HepG2 (cell line): Measurements from ENCODE around the gene TUBAL3. TPM values are rescaled to one million over a fixed set of nuclear protein-coding genes. Genes with fewer than 3 reads are reported as not detected.

Experiments used
- CCDC6 ChIP-seq: sonication (generic); formaldehyde crosslinking; IDR thresholded peaks from 2 replicates; pipeline ENCODE4 v1.8.1; 2022; ENCODE audit warnings: mild to moderate bottlenecking, missing genetic modification reagents, moderate library complexity
- POLR2AphosphoS5 ChIP-seq: IDR thresholded peaks from 2 replicates; pipeline ENCODE4 v1.6.1; 2012; ENCODE audit warnings: low read depth, low read length
- SIX4 ChIP-seq: sonication (generic); formaldehyde crosslinking; IDR thresholded peaks from 2 replicates; pipeline ENCODE4 v1.4.0; 2020; ENCODE audit warnings: missing genetic modification reagents
- THAP7 ChIP-seq: sonication (generic); formaldehyde crosslinking; IDR thresholded peaks from 2 replicates; pipeline ENCODE4 v1.8.1; 2023; ENCODE audit warnings: mild to moderate bottlenecking, missing genetic modification reagents
- ZNF276 ChIP-seq: sonication (generic); formaldehyde crosslinking; IDR thresholded peaks from 2 replicates; pipeline ENCODE4 v1.4.0; 2020; ENCODE audit warnings: mild to moderate bottlenecking, low read depth, missing genetic modification reagents
- ZNF619 ChIP-seq: sonication (generic); formaldehyde crosslinking; IDR thresholded peaks from 2 replicates; pipeline ENCODE4 v1.4.0; 2020; ENCODE audit warnings: mild to moderate bottlenecking, missing genetic modification reagents
- ZNF772 ChIP-seq: sonication (generic); formaldehyde crosslinking; IDR thresholded peaks from 2 replicates; pipeline ENCODE4 v1.5.0; 2020; ENCODE audit warnings: mild to moderate bottlenecking, missing genetic modification reagents
- polyA plus RNA-seq, 8 experiments: library from polyadenylated mRNA; depleted of rRNA in 3 of 8; stranded (reverse) in 7 of 8; unstranded in 1 of 8; fragments of >200 nt; fragmentation: Illumina TruSeq in 4 of 8; extraction: Trizol in 4 of 8; gene quantifications; 2 replicates each; pipeline versions ENCODE4 v1.2.1 to v1.2.3, GENCODE V29; 2011 to 2016; ENCODE audit warnings: low read depth in 4 of 8, missing spikeins in 1 of 8, mixed read lengths in 1 of 8; ENCODE audit not compliant: insufficient read depth in 1 of 8
- total RNA-seq, 5 experiments: library from RNA; depleted of rRNA; stranded (reverse); fragments of >200 nt; fragmentation: Illumina TruSeq; extraction: Trizol; gene quantifications; 2 replicates each; pipeline ENCODE4 v1.2.3, GENCODE V29; 2016; ENCODE audit warnings: low read depth in 1 of 5
- TF ChIP-seq, protein P1 (sequence below): sonication (generic); formaldehyde crosslinking; IDR thresholded peaks from 2 replicates; pipeline ENCODE4 v1.4.0; 2020; ENCODE audit warnings: mild to moderate bottlenecking, missing genetic modification reagents, borderline replicate concordance
- TF ChIP-seq, protein P2 (sequence below): sonication (generic); formaldehyde crosslinking; IDR thresholded peaks from 2 replicates; pipeline ENCODE4 v1.5.0; 2020; ENCODE audit warnings: missing genetic modification reagents
- TF ChIP-seq, protein P3 (sequence below): sonication (generic); formaldehyde crosslinking; IDR thresholded peaks from 2 replicates; pipeline ENCODE4 v1.8.0; 2022; ENCODE audit warnings: missing genetic modification reagents, mild to moderate bottlenecking, moderate library complexity, borderline replicate concordance
- TF ChIP-seq, protein P4 (sequence below): sonication (generic); formaldehyde crosslinking; IDR thresholded peaks from 2 replicates; pipeline ENCODE4 v1.4.0; 2020; ENCODE audit warnings: missing genetic modification reagents

The TUBAL3 gene
- total and polyA plus RNA-seq, 2 of the 13 experiments (the other 11 are each of a cell fraction or from before 2014, with no cell fraction given): 0.07 to 0.26 TPM

- no peak for TF ChIP-seq POLR2AphosphoS5
- TF ChIP-seq ZNF619: no peak
- TF ChIP-seq SIX4 (CRISPR knock-in tag): no peak
- TF ChIP-seq CCDC6 (CRISPR knock-in tag): no peak
- no peak for TF ChIP-seq THAP7 (CRISPR knock-in tag)
- TF ChIP-seq, protein P1, sequence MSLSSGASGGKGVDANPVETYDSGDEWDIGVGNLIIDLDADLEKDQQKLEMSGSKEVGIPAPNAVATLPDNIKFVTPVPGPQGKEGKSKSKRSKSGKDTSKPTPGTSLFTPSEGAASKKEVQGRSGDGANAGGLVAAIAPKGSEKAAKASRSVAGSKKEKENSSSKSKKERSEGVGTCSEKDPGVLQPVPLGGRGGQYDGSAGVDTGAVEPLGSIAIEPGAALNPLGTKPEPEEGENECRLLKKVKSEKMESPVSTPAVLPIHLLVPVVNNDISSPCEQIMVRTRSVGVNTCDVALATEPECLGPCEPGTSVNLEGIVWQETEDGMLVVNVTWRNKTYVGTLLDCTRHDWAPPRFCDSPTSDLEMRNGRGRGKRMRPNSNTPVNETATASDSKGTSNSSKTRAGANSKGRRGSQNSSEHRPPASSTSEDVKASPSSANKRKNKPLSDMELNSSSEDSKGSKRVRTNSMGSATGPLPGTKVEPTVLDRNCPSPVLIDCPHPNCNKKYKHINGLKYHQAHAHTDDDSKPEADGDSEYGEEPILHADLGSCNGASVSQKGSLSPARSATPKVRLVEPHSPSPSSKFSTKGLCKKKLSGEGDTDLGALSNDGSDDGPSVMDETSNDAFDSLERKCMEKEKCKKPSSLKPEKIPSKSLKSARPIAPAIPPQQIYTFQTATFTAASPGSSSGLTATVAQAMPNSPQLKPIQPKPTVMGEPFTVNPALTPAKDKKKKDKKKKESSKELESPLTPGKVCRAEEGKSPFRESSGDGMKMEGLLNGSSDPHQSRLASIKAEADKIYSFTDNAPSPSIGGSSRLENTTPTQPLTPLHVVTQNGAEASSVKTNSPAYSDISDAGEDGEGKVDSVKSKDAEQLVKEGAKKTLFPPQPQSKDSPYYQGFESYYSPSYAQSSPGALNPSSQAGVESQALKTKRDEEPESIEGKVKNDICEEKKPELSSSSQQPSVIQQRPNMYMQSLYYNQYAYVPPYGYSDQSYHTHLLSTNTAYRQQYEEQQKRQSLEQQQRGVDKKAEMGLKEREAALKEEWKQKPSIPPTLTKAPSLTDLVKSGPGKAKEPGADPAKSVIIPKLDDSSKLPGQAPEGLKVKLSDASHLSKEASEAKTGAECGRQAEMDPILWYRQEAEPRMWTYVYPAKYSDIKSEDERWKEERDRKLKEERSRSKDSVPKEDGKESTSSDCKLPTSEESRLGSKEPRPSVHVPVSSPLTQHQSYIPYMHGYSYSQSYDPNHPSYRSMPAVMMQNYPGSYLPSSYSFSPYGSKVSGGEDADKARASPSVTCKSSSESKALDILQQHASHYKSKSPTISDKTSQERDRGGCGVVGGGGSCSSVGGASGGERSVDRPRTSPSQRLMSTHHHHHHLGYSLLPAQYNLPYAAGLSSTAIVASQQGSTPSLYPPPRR (CRISPR knock-in tag): no peak
- TF ChIP-seq, protein P2, sequence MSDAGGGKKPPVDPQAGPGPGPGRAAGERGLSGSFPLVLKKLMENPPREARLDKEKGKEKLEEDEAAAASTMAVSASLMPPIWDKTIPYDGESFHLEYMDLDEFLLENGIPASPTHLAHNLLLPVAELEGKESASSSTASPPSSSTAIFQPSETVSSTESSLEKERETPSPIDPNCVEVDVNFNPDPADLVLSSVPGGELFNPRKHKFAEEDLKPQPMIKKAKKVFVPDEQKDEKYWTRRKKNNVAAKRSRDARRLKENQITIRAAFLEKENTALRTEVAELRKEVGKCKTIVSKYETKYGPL: no peak
- TF ChIP-seq, protein P3, sequence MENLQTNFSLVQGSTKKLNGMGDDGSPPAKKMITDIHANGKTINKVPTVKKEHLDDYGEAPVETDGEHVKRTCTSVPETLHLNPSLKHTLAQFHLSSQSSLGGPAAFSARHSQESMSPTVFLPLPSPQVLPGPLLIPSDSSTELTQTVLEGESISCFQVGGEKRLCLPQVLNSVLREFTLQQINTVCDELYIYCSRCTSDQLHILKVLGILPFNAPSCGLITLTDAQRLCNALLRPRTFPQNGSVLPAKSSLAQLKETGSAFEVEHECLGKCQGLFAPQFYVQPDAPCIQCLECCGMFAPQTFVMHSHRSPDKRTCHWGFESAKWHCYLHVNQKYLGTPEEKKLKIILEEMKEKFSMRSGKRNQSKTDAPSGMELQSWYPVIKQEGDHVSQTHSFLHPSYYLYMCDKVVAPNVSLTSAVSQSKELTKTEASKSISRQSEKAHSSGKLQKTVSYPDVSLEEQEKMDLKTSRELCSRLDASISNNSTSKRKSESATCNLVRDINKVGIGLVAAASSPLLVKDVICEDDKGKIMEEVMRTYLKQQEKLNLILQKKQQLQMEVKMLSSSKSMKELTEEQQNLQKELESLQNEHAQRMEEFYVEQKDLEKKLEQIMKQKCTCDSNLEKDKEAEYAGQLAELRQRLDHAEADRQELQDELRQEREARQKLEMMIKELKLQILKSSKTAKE (CRISPR knock-in tag): peak; percentile 24; the same call in 1 of the 2 replicates
- TF ChIP-seq ZNF772 (CRISPR knock-in tag): no peak
- TF ChIP-seq ZNF276 (CRISPR knock-in tag): no peak
- TF ChIP-seq, protein P4, sequence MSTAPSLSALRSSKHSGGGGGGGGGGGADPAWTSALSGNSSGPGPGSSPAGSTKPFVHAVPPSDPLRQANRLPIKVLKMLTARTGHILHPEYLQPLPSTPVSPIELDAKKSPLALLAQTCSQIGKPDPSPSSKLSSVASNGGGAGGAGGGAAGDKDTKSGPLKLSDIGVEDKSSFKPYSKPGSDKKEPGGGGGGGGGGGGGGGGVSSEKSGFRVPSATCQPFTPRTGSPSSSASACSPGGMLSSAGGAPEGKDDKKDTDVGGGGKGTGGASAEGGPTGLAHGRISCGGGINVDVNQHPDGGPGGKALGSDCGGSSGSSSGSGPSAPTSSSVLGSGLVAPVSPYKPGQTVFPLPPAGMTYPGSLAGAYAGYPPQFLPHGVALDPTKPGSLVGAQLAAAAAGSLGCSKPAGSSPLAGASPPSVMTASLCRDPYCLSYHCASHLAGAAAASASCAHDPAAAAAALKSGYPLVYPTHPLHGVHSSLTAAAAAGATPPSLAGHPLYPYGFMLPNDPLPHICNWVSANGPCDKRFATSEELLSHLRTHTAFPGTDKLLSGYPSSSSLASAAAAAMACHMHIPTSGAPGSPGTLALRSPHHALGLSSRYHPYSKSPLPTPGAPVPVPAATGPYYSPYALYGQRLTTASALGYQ (CRISPR knock-in tag): no peak
These were observed 30.6 kb downstream of the TUBAL3 start (continued) for GRCh38 chr10:5373891-5374611.
